Measurements from ENCODE around the gene SAT2. TPM values are rescaled to one million over a fixed set of nuclear protein-coding genes. Genes with fewer than 3 reads are reported as not detected.
"Not testable (repeated sequence)": the region's sequence is repeated elsewhere in the genome, so short reads cannot be mapped to it uniquely, and the experiment has no call there.

Gene SAT2
- total and polyA plus RNA-seq, 2 donors from 2014 or later = 74.7 to 430 TPM

DNA sequence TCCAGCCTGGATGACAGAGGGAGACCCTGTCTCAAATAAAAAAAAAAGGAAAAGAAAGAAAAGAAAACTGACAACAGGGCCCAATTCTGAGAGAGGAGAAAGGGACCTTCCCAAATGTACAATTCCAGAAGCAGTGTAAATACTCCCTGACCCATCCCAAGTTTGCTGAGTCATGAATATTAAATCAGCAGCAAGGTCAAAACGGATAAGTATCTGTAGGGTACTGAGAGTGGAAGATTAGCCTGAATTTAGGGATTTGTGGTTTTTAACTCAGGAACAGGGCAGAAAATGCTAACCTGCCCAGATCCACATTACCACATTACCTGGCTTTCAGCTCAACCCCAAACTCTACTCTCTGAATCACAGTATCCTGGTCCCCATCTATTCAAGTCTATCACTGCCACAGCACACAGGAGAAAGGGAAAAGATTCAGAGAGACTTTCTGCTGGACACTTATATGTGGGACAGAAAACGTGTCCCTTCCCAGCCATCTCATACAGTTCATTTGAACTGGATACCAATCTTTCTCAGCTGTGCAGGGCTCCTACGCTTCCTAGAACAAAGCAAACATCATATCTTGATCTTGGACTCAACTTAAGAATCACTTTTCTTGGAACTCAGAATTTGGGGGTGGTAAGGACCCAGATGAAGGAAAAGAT, 15.9 kb downstream of the SAT2 start:
- Histone ChIP-seq H3K4me1 (ENCODE audit: control insufficient read depth in 2 of 3, insufficient read depth in 2 of 3, low read depth in 1 of 3, low read length in 3 of 3) (peaks cover 4 to 22% (median 17%) of the 10 kb centered on the region in 3 donors), H3K9ac (ENCODE audit: low read length in 3 of 3) (peak overlapping the region in 2 of 3 donors; percentile 23 to 53), H3K9me3 (ENCODE audit: control insufficient read depth in 2 of 3, insufficient read depth in 1 of 3, low read length in 3 of 3) (no peaks in the 10 kb centered on the region), H3K4me3 (ENCODE audit: low read length in 3 of 3) (peak overlapping the region; percentile 3 to 28 (median 7)), H3K36me3 (ENCODE audit: control insufficient read depth in 2 of 3, insufficient read depth in 3 of 3, low read length in 3 of 3) (peaks cover 2 to 3% (median 3%) of the 10 kb centered on the region in 3 donors), H3K27me3 (ENCODE audit: control insufficient read depth, insufficient read depth, low read length) (no peaks in the 10 kb centered on the region), H3K27ac (ENCODE audit: low read depth in 2 of 2, low read length in 2 of 2) (peak overlapping the region in 1 of 2 donors; percentile 15)
- no peak for DNase-seq
- TF ChIP-seq, protein P1, sequence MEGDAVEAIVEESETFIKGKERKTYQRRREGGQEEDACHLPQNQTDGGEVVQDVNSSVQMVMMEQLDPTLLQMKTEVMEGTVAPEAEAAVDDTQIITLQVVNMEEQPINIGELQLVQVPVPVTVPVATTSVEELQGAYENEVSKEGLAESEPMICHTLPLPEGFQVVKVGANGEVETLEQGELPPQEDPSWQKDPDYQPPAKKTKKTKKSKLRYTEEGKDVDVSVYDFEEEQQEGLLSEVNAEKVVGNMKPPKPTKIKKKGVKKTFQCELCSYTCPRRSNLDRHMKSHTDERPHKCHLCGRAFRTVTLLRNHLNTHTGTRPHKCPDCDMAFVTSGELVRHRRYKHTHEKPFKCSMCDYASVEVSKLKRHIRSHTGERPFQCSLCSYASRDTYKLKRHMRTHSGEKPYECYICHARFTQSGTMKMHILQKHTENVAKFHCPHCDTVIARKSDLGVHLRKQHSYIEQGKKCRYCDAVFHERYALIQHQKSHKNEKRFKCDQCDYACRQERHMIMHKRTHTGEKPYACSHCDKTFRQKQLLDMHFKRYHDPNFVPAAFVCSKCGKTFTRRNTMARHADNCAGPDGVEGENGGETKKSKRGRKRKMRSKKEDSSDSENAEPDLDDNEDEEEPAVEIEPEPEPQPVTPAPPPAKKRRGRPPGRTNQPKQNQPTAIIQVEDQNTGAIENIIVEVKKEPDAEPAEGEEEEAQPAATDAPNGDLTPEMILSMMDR (IDR thresholded peaks at IDR 0.05; ENCODE audit: borderline replicate concordance, extremely low read depth, insufficient read depth) = no peak
- intact Hi-C loops (cut with DNase I) = no loop called here
- no peak for FAIRE-seq

DNA sequence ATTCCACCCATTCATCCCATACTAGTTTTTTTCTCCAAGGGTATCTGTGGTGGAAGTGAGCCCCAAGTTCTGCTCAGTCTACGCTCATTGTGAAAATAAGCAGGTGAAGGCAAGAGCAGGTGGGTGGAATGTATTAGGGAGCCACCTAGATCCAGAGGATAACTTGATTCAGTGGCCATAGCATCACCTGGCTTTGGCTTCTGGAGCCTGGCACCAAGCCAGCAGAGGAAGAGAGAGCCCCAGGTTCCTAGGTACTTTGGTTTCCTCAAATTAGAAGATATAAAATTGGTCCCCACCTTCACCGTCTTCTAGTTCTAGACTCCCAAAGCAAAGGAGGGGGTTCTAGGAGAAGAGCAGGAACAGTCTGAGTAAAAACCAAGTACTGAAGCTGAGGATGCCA, 17.0 kb downstream of the SAT2 start:
- FAIRE-seq (no peak), DNase-seq (no peak)
- Histone ChIP-seq H3K27me3 (ENCODE audit: control insufficient read depth, insufficient read depth, low read length) (no peaks in the 10 kb centered on the region), H3K4me1 (ENCODE audit: control insufficient read depth in 2 of 3, insufficient read depth in 2 of 3, low read depth in 1 of 3, low read length in 3 of 3) (peaks cover 4 to 22% (median 17%) of the 10 kb centered on the region in 3 donors), H3K27ac (ENCODE audit: low read depth in 2 of 2, low read length in 2 of 2) (no peak overlapping the region), H3K9me3 (ENCODE audit: control insufficient read depth in 2 of 3, insufficient read depth in 1 of 3, low read length in 3 of 3) (no peaks in the 10 kb centered on the region), H3K36me3 (ENCODE audit: control insufficient read depth in 2 of 3, insufficient read depth in 3 of 3, low read length in 3 of 3) (peaks cover 2 to 5% (median 3%) of the 10 kb centered on the region in 3 donors), H3K9ac (ENCODE audit: low read length in 3 of 3) (no peak overlapping the region), H3K4me3 (ENCODE audit: low read length in 3 of 3) (no peak overlapping the region)
- TF ChIP-seq, protein P1 (IDR thresholded peaks at IDR 0.05; ENCODE audit: borderline replicate concordance, extremely low read depth, insufficient read depth) = no peak
- intact Hi-C loops (cut with DNase I) = no loop called here

DNA sequence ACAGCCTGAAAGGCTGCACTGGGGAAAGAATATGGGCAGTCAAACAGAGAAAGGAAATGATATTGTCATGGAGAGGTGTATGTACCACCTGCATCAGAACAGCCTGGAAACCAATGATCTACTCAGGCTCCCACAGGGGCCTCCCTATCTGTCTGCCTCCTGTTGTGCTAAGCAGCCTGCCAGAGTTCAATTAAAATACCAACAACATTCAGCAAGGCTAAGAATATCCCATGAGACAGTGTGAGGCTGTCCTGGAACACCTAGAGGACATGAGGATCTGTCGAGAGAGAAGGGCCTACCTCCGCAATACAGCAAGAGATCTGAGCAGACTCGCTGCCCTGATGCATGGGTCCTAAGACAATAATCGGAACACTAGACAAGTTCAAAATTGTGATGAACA, 21.3 kb downstream of the SAT2 start:
- Histone ChIP-seq H3K36me3 (ENCODE audit: control insufficient read depth in 2 of 3, insufficient read depth in 3 of 3, low read length in 3 of 3) (peaks cover 6 to 29% (median 23%) of the 10 kb centered on the region in 3 donors), H3K4me3 (ENCODE audit: low read length in 3 of 3) (no peak overlapping the region), H3K27ac (ENCODE audit: low read depth in 2 of 2, low read length in 2 of 2) (no peak overlapping the region), H3K9me3 (ENCODE audit: control insufficient read depth in 2 of 3, insufficient read depth in 1 of 3, low read length in 3 of 3) (no peaks in the 10 kb centered on the region), H3K4me1 (ENCODE audit: control insufficient read depth in 2 of 3, insufficient read depth in 2 of 3, low read depth in 1 of 3, low read length in 3 of 3) (peaks cover 0 to under 1% (median 0%) of the 10 kb centered on the region in 3 donors), H3K9ac (ENCODE audit: low read length in 3 of 3) (no peak overlapping the region), H3K27me3 (ENCODE audit: control insufficient read depth, insufficient read depth, low read length) (no peaks in the 10 kb centered on the region)
- intact Hi-C loops (cut with DNase I) = no loop called here
- TF ChIP-seq, protein P1 (IDR thresholded peaks at IDR 0.05; ENCODE audit: borderline replicate concordance, extremely low read depth, insufficient read depth) = no peak
- DNase-seq (no peak), FAIRE-seq (no peak)

DNA sequence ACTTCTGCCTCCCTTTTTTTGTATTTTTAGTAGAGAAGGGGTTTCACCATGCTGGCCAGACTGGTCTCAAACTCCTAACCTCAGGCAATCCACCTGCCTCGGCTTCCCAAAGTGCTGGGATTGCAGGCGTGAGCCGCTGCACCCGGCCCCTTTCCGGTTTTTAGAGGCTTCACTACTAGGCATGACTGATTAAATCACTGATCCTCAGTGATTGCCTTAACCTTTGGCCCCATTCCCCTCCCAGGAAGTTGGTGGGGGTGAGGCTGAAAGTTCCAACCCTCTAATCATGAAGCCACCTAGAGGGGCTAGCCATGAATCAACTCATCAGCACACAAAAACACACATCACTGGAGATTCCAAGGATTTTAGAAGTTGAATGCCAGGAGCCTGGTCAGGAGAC, 30.1 kb downstream of the SAT2 start:
- H3K4me3 ChIP-seq (ENCODE audit: low read length in 3 of 3); intact Hi-C loops (cut with DNase I); H3K27me3 ChIP-seq (ENCODE audit: control insufficient read depth, insufficient read depth, low read length); FAIRE-seq; H3K9ac ChIP-seq (ENCODE audit: low read length in 3 of 3); H3K4me1 ChIP-seq (ENCODE audit: control insufficient read depth in 2 of 3, insufficient read depth in 2 of 3, low read depth in 1 of 3, low read length in 3 of 3); H3K9me3 ChIP-seq (ENCODE audit: control insufficient read depth in 2 of 3, insufficient read depth in 1 of 3, low read length in 3 of 3); H3K27ac ChIP-seq (ENCODE audit: low read depth in 2 of 2, low read length in 2 of 2): not testable (repeated sequence)
- peaks cover 21 to 69% (median 41%) of the 10 kb centered on the region in 3 donors for H3K36me3 ChIP-seq (ENCODE audit: control insufficient read depth in 2 of 3, insufficient read depth in 3 of 3, low read length in 3 of 3)
- peak in 1 of 5 donors; percentile 2 for DNase-seq
